ENCODE data around the gene TMC3. TPM values are rescaled to one million over a fixed set of nuclear protein-coding genes. Genes with fewer than 3 reads are reported as not detected.

TMC3 gene
- total and polyA plus RNA-seq, 4 donors: 0.02 to 0.13 TPM; not detected in 2

DNA sequence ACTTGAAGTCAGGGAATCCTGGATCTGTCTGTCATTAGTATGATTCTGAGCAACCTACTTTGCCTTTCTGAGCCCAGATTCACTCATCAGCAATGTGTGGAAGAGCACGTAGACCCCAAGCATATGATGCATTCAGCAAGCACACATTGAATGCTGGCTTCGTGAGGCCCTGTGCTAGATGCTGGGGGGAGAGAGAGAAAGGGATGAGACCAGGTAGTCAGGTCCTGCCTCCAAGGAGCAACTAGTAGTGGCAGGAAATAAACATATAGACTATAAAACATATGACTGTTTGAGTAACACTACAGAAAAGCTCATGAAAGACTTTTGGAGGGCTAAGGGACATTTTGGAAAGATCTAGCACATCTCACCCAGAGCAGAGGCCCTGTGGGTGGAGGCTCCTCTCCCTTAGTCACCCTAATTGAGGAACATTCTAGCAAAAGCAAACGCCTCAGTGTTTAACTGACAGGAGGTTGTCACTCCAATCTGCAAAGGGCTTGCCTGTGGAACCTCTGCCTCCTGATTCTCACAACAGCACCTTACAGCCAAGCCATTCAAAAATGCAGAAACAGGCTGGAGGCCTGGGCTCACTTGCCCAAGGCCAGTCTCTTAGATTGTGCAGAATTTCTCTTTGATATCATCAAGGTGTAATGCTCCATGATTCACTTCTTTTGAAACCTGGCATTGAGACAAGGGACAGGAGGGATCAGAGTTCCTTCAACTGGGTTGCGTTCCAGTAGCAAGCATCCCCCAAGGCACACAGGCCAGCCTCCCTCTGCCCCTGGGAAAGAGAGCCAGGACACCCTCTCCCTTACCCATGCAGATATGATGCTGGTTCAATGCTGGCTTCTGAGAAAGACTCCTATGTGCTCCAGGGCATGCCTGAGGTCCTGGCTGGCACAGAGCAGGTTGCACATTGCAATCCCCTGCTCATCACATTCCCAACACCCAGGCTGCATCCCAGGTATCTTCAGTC is 76.1 kb downstream of the TMC3 start:
- no peak for DNase-seq (ENCODE audit: low spot score)
- Histone ChIP-seq H3K4me1 (ENCODE audit: control insufficient read depth in 4 of 4, insufficient read depth in 4 of 4, low read length in 3 of 4) (peaks cover 3 to 17% (median 13%) of the 10 kb centered on the region in 4 donors), H3K27me3 (ENCODE audit: control insufficient read depth in 4 of 4, insufficient read depth in 4 of 4, low read length in 3 of 4) (no peaks in the 10 kb centered on the region), H3K36me3 (ENCODE audit: control insufficient read depth in 4 of 4, insufficient read depth in 3 of 4, low read depth in 1 of 4, low read length in 3 of 4) (no peaks in the 10 kb centered on the region), H3K9ac (ENCODE audit: low read depth in 1 of 2, low read length in 2 of 2) (peak overlapping the region in 1 of 2 donors; percentile 37), H3K27ac (ENCODE audit: low read depth in 1 of 2, low read length in 2 of 2) (peak overlapping the region; percentile 62 to 70), H3K4me3 (ENCODE audit: low read depth in 1 of 3, low read length in 3 of 3) (peak overlapping the region in 2 of 3 donors; percentile 15 to 55), H3K9me3 (ENCODE audit: control insufficient read depth in 4 of 4, low read length in 3 of 4) (no peaks in the 10 kb centered on the region)
- 76% methylated on average over 4 of the region's 4 CpGs for WGBS
- TF ChIP-seq FOXA1 (IDR thresholded peaks at IDR 0.05): no peak
- no peak for TF ChIP-seq JUND (IDR thresholded peaks at IDR 0.05)
- no peak for TF ChIP-seq EGR1 (IDR thresholded peaks at IDR 0.05; ENCODE audit: low read depth in 2 of 2)
- no peak for TF ChIP-seq GABPA (IDR thresholded peaks at IDR 0.05 in 1 of 2, conservative IDR thresholded peaks at IDR 0.05 in 1 of 2)
- no peak for TF ChIP-seq HNF4G (IDR thresholded peaks at IDR 0.05)
- TF ChIP-seq REST (IDR thresholded peaks at IDR 0.05): no peak
- no peak for TF ChIP-seq YY1 (IDR thresholded peaks at IDR 0.05)
- TF ChIP-seq MAX (IDR thresholded peaks at IDR 0.05): no peak
- TF ChIP-seq, protein P1, sequence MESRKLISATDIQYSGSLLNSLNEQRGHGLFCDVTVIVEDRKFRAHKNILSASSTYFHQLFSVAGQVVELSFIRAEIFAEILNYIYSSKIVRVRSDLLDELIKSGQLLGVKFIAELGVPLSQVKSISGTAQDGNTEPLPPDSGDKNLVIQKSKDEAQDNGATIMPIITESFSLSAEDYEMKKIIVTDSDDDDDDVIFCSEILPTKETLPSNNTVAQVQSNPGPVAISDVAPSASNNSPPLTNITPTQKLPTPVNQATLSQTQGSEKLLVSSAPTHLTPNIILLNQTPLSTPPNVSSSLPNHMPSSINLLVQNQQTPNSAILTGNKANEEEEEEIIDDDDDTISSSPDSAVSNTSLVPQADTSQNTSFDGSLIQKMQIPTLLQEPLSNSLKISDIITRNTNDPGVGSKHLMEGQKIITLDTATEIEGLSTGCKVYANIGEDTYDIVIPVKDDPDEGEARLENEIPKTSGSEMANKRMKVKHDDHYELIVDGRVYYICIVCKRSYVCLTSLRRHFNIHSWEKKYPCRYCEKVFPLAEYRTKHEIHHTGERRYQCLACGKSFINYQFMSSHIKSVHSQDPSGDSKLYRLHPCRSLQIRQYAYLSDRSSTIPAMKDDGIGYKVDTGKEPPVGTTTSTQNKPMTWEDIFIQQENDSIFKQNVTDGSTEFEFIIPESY (IDR thresholded peaks at IDR 0.05): no peak
- TF ChIP-seq SP1 (IDR thresholded peaks at IDR 0.05): no peak
- TF ChIP-seq NR2F2 (IDR thresholded peaks at IDR 0.05): no peak

- Histone ChIP-seq H3K9ac (ENCODE audit: low read depth in 1 of 2, low read length in 2 of 2) (peak overlapping the region in 1 of 2 donors; percentile 36), H3K4me1 (ENCODE audit: control insufficient read depth in 4 of 4, insufficient read depth in 4 of 4, low read length in 3 of 4) (peaks cover 3 to 16% (median 12%) of the 10 kb centered on the region in 4 donors)
- DNase-seq (ENCODE audit: low spot score): no peak
These were observed 76.9 kb downstream of the TMC3 start for GRCh38 chr15:81297147-81297572.

More at GRCh38 chr15:81297147-81297572, 76.9 kb downstream of the TMC3 start:
- 68% methylated on average over 3 of the region's 3 CpGs for WGBS
- no peak for TF ChIP-seq JUND (IDR thresholded peaks at IDR 0.05)
- no peak for TF ChIP-seq FOXA1 (IDR thresholded peaks at IDR 0.05)
- TF ChIP-seq, protein P2, sequence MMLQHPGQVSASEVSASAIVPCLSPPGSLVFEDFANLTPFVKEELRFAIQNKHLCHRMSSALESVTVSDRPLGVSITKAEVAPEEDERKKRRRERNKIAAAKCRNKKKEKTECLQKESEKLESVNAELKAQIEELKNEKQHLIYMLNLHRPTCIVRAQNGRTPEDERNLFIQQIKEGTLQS (IDR thresholded peaks at IDR 0.05): no peak
- TF ChIP-seq RAD21 (IDR thresholded peaks at IDR 0.05): no peak
- TF ChIP-seq SP1 (IDR thresholded peaks at IDR 0.05): no peak
- Histone ChIP-seq H3K36me3 (ENCODE audit: control insufficient read depth in 4 of 4, insufficient read depth in 3 of 4, low read depth in 1 of 4, low read length in 3 of 4) (no peaks in the 10 kb centered on the region), H3K9me3 (ENCODE audit: control insufficient read depth in 4 of 4, low read length in 3 of 4) (no peaks in the 10 kb centered on the region), H3K27me3 (ENCODE audit: control insufficient read depth in 4 of 4, insufficient read depth in 4 of 4, low read length in 3 of 4) (no peaks in the 10 kb centered on the region), H3K4me3 (ENCODE audit: low read depth in 1 of 3, low read length in 3 of 3) (peak overlapping the region; percentile 15 to 55 (median 27)), H3K27ac (ENCODE audit: low read depth in 1 of 2, low read length in 2 of 2) (peak overlapping the region; percentile 62 to 70)
